ENCODE measurements around the gene LMF1. TPM values are rescaled to one million over a fixed set of nuclear protein-coding genes. Genes with fewer than 3 reads are reported as not detected.

LMF1 gene
- total and polyA plus RNA-seq, 12 donors = 5.1 to 15.4 (median 7.6) TPM

- Histone ChIP-seq H3K27me3 (no peaks in the 10 kb centered on the region), H3K4me1 (peaks cover 0 to 12% (median 8%) of the 10 kb centered on the region in 9 donors), H3K9me3 (no peaks in the 10 kb centered on the region), H3K27ac (no peak overlapping the region), H3K4me3 (no peak overlapping the region), H3K36me3 (peaks cover 0 to 14% (median 0%) of the 10 kb centered on the region in 9 donors)
- 85 to 94% methylated on average over 11 of the region's 11 CpGs for WGBS, 2 donors
- ATAC-seq (no peak), DNase-seq (no peak)
- no peak for TF ChIP-seq CTCF (IDR thresholded peaks at IDR 0.05)
- intact Hi-C loops (cut with DNase I) = loop anchor here in 2 of 10 donors (10.0 kb wide), 2 partner anchors 63 to 113 kb away; no protein-coding TSS in a partner anchor
These were observed 79.4 kb downstream of the LMF1 start for GRCh38 chr16:891353-891740.

GRCh38 chr16:890716-891352 is 80.0 kb downstream of the LMF1 start:
- Histone ChIP-seq H3K4me1 (peaks cover 0 to 12% (median 8%) of the 10 kb centered on the region in 9 donors), H3K9me3 (peaks cover 0 to 3% (median 0%) of the 10 kb centered on the region in 11 donors), H3K27me3 (no peaks in the 10 kb centered on the region), H3K4me3 (no peak overlapping the region), H3K27ac (no peak overlapping the region), H3K36me3 (peaks cover 0 to 14% (median 0%) of the 10 kb centered on the region in 9 donors)
- intact Hi-C loops (cut with DNase I) = loop anchor here in 2 of 10 donors (10.0 kb wide), 2 partner anchors 64 to 114 kb away; no protein-coding TSS in a partner anchor
- TF ChIP-seq CTCF (IDR thresholded peaks at IDR 0.05) = no peak
- DNase-seq (no peak), ATAC-seq (peak in 1 of 8 donors; percentile 7)
- 67 to 77% methylated on average over 20 of the region's 20 CpGs for WGBS, 2 donors

- H3K27ac ChIP-seq = no peak overlapping the region
- peak in 6 of 8 donors; percentile 28 to 80 (median 65) for ATAC-seq
These were observed 80.6 kb downstream of the LMF1 start for GRCh38 chr16:890217-890616.

GRCh38 chr16:889586-889985 is 81.2 kb downstream of the LMF1 start:
- Histone ChIP-seq H3K4me1 (peaks cover 0 to 12% (median 8%) of the 10 kb centered on the region in 9 donors), H3K4me3 (no peak overlapping the region), H3K27me3 (no peaks in the 10 kb centered on the region), H3K9me3 (peaks cover 0 to 15% (median 9%) of the 10 kb centered on the region in 11 donors), H3K27ac (no peak overlapping the region), H3K36me3 (peaks cover 0 to 14% (median 0%) of the 10 kb centered on the region in 9 donors)
- DNase-seq (no peak), ATAC-seq (no peak)
- no peak for TF ChIP-seq CTCF (IDR thresholded peaks at IDR 0.05)
- 83 to 90% methylated on average over 11 of the region's 11 CpGs for WGBS, 2 donors
- intact Hi-C loops (cut with DNase I) = no loop called here

More at GRCh38 chr16:890217-890616, 80.6 kb downstream of the LMF1 start:
- Histone ChIP-seq H3K4me1 (peaks cover 0 to 12% (median 8%) of the 10 kb centered on the region in 9 donors), H3K36me3 (peaks cover 0 to 14% (median 0%) of the 10 kb centered on the region in 9 donors), H3K4me3 (no peak overlapping the region), H3K27me3 (no peaks in the 10 kb centered on the region), H3K9me3 (peaks cover 0 to 9% (median 3%) of the 10 kb centered on the region in 11 donors)
- intact Hi-C loops (cut with DNase I) = loop anchor here in 2 of 10 donors (10.0 kb wide), 2 partner anchors 65 to 115 kb away; no protein-coding TSS in a partner anchor
- 65 to 72% methylated on average over 15 of the region's 15 CpGs for WGBS, 2 donors
- peak in 1 of 2 donors; percentile 54 for DNase-seq
- no peak for TF ChIP-seq CTCF (IDR thresholded peaks at IDR 0.05)

Data from heart right ventricle (tissue), 16 donors.